Body of pancreas (tissue), 4 donors: ENCODE results near the gene EP400. TPM values are rescaled to one million over a fixed set of nuclear protein-coding genes. Genes with fewer than 3 reads are reported as not detected.
A peak's percentile ranks its signal among the peaks of the same experiment; 100 is the strongest.

Source experiments
- ATAC-seq: fragments of 150-250 bp; one replicate; pipeline ENCODE4 v1.9.1; 2016
- DNase-seq, 4 donors: peaks; one replicate each; pipeline ENCODE4 v3.0.0-alpha.2; 2019
- H3K27ac ChIP-seq, 4 donors: fragments of 200-600 bp; sonication (generic); 1 replicate in 3 of 4; 2 replicates in 1 of 4; pipeline versions ENCODE4 v1.5.1 to v1.6.1; 2016 to 2019; ENCODE audit warnings: mild to moderate bottlenecking in 1 of 4, mixed read lengths in 1 of 4, moderate library complexity in 1 of 4
- H3K27me3 ChIP-seq, 2 donors: fragments of 200-600 bp; sonication (generic); one replicate each; pipeline ENCODE4 v1.6.0; 2016; ENCODE audit warnings: mild to moderate bottlenecking in 1 of 2
- H3K36me3 ChIP-seq, 2 donors: fragments of 200-600 bp; sonication (generic); replicated peaks in 1 of 2; 2 replicates each; pipeline ENCODE4 v1.5.1; 2016; ENCODE audit warnings: low read depth in 2 of 2; ENCODE audit not compliant: insufficient read depth in 1 of 2
- H3K4me1 ChIP-seq: fragments of 200-600 bp; sonication (generic); one replicate; pipeline ENCODE4 v1.6.0; 2016
- H3K4me3 ChIP-seq, 2 donors: fragments of 200-600 bp; sonication (generic); 1 replicate in 1 of 2; 2 replicates in 1 of 2; pipeline ENCODE4 v1.5.1; 2016 to 2019
- H3K9me3 ChIP-seq, 3 donors: fragments of 200-600 bp; sonication (generic); 1 replicate in 2 of 3; 2 replicates in 1 of 3; pipeline ENCODE4 v1.5.1; 2016
- POLR2A ChIP-seq, 3 donors: fragments of 450-650 bp; IDR thresholded peaks; one replicate each; pipeline ENCODE4 v1.6.1; 2016; ENCODE audit warnings: antibody characterized with exemption in 3 of 3, mild to moderate bottlenecking in 2 of 3
- WGBS, 2 donors: methylation state at CpG; one replicate each; pipeline ENCODE4 v1.1.5; 2017; 5-methylcytosine and 5-hydroxymethylcytosine counted together
- intact Hi-C: fragments of 100-400 bp; cut with DNase I; formaldehyde crosslinking; loops from one replicate; pipeline ENCODE4 v1.15.1; 2023
- total RNA-seq, 2 donors: library from RNA; depleted of rRNA; stranded (reverse); fragments of >200 nt; gene quantifications; one replicate each; pipeline ENCODE4 v1.1.0, GENCODE V29; 2016
- TF ChIP-seq, protein P1 (sequence below), 7 experiments: fragments of 450-650 bp in 4 of 7; fragments of 200-600 bp in 3 of 7; sonication (generic) in 3 of 7; IDR thresholded peaks; one replicate each; pipeline ENCODE4 v1.5.1; 2016 to 2019; ENCODE audit warnings: antibody characterized with exemption in 7 of 7

The EP400 gene
- total RNA-seq, 2 donors from 2014 or later, result 20.5 to 22.4 TPM

DNA sequence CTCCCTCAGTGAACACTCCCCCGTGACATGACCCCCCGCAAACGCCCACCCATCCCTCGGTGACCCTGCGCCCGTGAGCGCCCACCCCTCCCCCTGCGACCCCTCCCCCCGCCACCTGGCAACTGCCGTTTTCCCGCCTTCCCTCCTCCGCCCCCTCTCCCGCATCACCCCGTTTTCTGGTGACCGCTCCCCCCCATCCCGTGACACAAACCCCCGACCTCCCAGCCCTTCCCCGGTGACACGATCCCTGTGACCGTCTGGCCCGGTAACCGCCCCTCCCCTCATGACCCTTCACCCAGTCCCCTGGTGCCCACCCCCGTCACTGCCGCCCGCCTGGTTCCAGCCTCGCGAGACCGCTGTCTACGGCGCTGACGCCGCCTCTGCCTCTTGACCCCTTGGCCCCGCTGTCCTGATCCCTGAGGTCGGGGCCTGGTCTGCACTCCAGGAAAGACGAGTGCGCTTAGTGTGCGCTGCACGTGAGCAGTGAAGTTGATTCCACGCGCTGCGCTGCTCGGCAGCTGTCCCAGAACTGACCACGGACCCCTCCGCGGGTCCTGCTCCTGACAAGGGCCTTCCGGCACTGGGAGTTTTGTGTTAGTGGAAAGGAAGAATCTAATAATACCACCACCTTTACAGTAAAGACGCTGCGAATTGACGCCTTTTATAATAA is 135.0 kb downstream of the EP400 start:
- Histone ChIP-seq H3K4me3 (peak overlapping the region; percentile 57 to 88), H3K4me1 (peaks cover 13% of the 10 kb centered on the region), H3K27ac (peak overlapping the region; percentile 73 to 88 (median 82)), H3K9me3 (no peaks in the 10 kb centered on the region), H3K27me3 (no peaks in the 10 kb centered on the region), H3K36me3 (no peaks in the 10 kb centered on the region)
- 1 to 37% methylated on average over 3 to 35 of the region's 49 CpGs for WGBS, 2 donors
- TF ChIP-seq, protein P1, sequence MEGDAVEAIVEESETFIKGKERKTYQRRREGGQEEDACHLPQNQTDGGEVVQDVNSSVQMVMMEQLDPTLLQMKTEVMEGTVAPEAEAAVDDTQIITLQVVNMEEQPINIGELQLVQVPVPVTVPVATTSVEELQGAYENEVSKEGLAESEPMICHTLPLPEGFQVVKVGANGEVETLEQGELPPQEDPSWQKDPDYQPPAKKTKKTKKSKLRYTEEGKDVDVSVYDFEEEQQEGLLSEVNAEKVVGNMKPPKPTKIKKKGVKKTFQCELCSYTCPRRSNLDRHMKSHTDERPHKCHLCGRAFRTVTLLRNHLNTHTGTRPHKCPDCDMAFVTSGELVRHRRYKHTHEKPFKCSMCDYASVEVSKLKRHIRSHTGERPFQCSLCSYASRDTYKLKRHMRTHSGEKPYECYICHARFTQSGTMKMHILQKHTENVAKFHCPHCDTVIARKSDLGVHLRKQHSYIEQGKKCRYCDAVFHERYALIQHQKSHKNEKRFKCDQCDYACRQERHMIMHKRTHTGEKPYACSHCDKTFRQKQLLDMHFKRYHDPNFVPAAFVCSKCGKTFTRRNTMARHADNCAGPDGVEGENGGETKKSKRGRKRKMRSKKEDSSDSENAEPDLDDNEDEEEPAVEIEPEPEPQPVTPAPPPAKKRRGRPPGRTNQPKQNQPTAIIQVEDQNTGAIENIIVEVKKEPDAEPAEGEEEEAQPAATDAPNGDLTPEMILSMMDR (IDR thresholded peaks at IDR 0.05), result no peak
- peak in 1 of 3 donors; percentile 3 for TF ChIP-seq POLR2A (IDR thresholded peaks at IDR 0.05)
- DNase-seq, result peak; percentile 58 to 75 (median 68)
- ATAC-seq, result peak; percentile 43
- intact Hi-C loops, result no loop called here

DNA sequence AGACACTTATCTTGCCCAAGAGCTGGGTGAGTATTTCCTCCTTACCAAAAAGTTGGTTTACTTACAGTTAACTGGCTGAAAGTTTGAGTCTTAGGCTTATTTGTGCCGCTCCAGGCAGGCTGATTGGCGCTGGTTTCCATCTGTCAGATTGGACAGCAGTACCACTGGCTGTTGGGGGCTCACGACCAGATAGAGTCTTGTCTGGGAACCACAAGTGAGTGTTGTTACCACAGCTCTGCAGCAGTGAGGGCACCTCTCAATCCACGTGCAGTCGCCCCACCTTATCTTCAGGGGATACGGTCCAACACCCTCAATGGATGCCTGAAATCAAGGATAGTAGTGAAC is 135.5 kb downstream of the EP400 start:
- TF ChIP-seq, protein P1 (IDR thresholded peaks at IDR 0.05), result no peak
- TF ChIP-seq POLR2A (IDR thresholded peaks at IDR 0.05), result no peak
- DNase-seq (no peak), ATAC-seq (no peak)
- Histone ChIP-seq H3K27me3 (no peaks in the 10 kb centered on the region), H3K27ac (peak overlapping the region; percentile 73 to 88 (median 82)), H3K4me3 (peak overlapping the region in 1 of 2 donors; percentile 57), H3K4me1 (peaks cover 13% of the 10 kb centered on the region), H3K36me3 (no peaks in the 10 kb centered on the region), H3K9me3 (no peaks in the 10 kb centered on the region)
- intact Hi-C loops, result no loop called here
- whole genome bisulfite sequencing, 2 donors, result 31 to 56% methylated on average over 4 to 6 of the region's 6 CpGs

DNA sequence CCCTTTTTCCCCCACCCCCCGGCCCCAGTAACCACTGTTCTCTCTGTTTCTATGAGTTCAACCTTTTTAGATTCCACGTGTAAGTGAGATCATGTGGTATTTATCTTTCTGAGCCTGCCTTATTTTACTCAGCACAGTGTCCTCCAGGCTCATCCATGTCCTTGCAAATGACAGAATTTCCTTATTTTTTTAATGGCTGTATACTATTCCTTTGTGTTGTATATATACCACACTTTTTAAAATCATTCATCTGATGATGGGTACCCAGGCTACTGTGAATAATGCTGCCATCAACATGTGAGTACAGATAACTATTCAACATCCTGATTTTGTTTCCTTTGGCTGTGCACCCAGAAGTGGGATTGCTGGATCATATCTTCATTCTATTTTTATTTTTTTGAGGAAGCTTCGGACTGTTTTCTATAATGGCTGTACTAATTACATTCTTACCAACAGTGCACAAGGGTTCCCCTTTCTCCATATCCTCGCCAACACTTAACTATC is 139.7 kb downstream of the EP400 start:
- TF ChIP-seq, protein P1 (IDR thresholded peaks at IDR 0.05), result no peak
- no peaks in the 10 kb centered on the region for H3K27me3 ChIP-seq
- DNase-seq (no peak), ATAC-seq (no peak)
- intact Hi-C loops, result no loop called here
- H3K36me3 ChIP-seq, result peaks cover 0 to 3% of the 10 kb centered on the region in 2 donors
- H3K4me3 ChIP-seq, result no peak overlapping the region
- peaks cover 8% of the 10 kb centered on the region for H3K4me1 ChIP-seq
- H3K9me3 ChIP-seq, result no peaks in the 10 kb centered on the region
- H3K27ac ChIP-seq, result no peak overlapping the region
- 80 to 90% methylated on average over 4 of the region's 4 CpGs for WGBS, 2 donors

DNA sequence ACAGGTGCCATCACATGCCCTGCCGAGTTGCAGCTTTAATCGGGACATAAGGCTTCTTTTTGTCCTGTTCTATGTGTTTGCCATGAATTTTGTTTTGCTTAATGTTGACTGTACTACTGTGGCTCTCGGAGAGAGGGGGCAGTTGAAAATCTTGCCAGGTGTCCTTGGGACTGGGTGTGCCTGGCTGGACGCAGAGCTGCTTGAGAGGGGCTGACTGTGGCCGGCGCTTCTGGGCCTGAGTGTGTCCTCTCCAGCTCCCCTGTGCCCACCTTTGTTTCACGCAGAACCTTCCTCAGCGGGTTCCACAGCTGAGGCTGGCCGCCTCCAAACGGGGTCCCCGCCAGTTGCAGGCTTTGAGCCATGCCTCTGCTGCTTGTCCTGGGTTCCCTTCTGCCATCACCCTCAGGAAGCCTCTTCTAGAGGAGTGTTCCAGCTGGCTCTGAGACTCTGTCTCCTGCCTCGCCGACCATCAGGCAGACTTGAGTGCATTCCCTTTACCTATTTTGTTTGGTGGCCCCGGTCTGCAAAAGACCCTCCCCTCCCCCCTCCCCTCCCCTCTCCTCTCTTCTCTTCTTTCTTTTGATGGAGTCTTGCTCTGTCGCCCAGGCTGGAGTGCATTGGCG is 144.6 kb downstream of the EP400 start:
- ATAC-seq (no peak), DNase-seq (no peak)
- 96 to 98% methylated on average over 13 of the region's 16 CpGs for WGBS, 2 donors
- H3K9me3 ChIP-seq, result no peaks in the 10 kb centered on the region
- H3K4me1 ChIP-seq, result no peaks in the 10 kb centered on the region
- no peak for TF ChIP-seq POLR2A (IDR thresholded peaks at IDR 0.05)
- TF ChIP-seq, protein P1 (IDR thresholded peaks at IDR 0.05), result no peak
- no peak overlapping the region for H3K27ac ChIP-seq
- peaks cover 0 to 3% of the 10 kb centered on the region in 2 donors for H3K36me3 ChIP-seq
- intact Hi-C loops, result no loop called here
- H3K4me3 ChIP-seq, result no peak overlapping the region
- H3K27me3 ChIP-seq, result no peaks in the 10 kb centered on the region
